ENCODE data around the gene NELFB.

Gene NELFB

GRCh38 chr9:137224830-137225694, 30.1 kb upstream of the NELFB start, which contains the start of gene CYSRT1:
Gene CYSRT1 (plus strand): TSS chr9:137225174. CDS start chr9:137225622, 448 bp downstream.
- TF ChIP-seq CTCF (IDR thresholded peaks at IDR 0.05; ENCODE audit: low read length, missing control alignments), result no peak
- peak within 1 kb of the TSS; percentile 84 for H3K4me3 ChIP-seq (replicated peaks; ENCODE audit: low read depth, low read length)
- no peak for DNase-seq (ENCODE audit: low read depth)

GRCh38 chr9:137225699-137226331, 29.3 kb upstream of the NELFB start:
- DNase-seq (ENCODE audit: low read depth), result no peak
- no peak overlapping the region for H3K4me3 ChIP-seq (replicated peaks; ENCODE audit: low read depth, low read length)
- no peak for TF ChIP-seq CTCF (IDR thresholded peaks at IDR 0.05; ENCODE audit: low read length, missing control alignments)

DNA sequence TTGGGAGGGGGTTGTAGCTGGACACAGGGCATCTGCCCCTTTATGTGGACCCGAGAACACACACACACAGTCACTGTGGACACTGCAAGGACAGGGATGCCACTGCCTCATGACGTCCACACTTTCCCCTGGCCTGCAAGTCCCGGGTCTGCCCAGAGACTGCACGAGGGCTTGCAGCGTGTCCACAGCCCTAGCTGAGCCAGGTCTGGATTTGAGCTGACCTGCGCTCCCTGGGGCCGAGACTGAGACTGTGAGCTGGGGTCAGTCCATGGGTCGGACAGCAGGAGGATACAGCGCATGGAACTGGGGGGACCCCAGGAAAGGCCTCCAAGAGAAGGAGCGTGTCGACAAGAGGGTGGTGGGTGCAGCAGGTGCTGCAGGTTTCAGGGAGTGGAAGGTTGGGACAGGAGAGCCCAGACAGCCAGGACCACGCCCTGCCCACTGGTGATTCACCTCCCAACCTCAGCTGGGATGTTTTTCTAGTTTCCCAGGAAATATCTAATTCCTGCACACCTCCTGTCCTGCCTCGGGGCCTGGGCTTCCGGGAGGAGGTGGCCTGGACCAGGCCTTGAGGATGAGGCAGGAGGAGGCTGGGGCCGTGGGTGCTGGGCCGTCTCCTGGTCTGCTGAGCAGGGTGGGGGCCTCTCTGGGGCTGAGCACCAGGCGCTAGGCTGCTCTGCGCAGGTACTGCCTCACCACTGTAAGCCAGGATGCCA, 28.6 kb upstream of the NELFB start:
- no peak overlapping the region for H3K4me3 ChIP-seq (replicated peaks; ENCODE audit: low read depth, low read length)
- no peak for DNase-seq (ENCODE audit: low read depth)

GRCh38 chr9:137227054-137227852, 27.9 kb upstream of the NELFB start, which contains the start of gene RNF224:
Gene RNF224 (plus strand): TSS chr9:137227502. CDS start chr9:137228336, 834 bp downstream.
- H3K4me3 ChIP-seq (replicated peaks; ENCODE audit: low read depth, low read length), result no peak within 1 kb of the TSS
- peak; percentile 89 for TF ChIP-seq CTCF (IDR thresholded peaks at IDR 0.05; ENCODE audit: low read length, missing control alignments)
- DNase-seq (ENCODE audit: low read depth), result peak; percentile 82

More for the DNA sequence above, 28.6 kb upstream of the NELFB start:
- no peak for TF ChIP-seq CTCF (IDR thresholded peaks at IDR 0.05; ENCODE audit: low read length, missing control alignments)

DNA sequence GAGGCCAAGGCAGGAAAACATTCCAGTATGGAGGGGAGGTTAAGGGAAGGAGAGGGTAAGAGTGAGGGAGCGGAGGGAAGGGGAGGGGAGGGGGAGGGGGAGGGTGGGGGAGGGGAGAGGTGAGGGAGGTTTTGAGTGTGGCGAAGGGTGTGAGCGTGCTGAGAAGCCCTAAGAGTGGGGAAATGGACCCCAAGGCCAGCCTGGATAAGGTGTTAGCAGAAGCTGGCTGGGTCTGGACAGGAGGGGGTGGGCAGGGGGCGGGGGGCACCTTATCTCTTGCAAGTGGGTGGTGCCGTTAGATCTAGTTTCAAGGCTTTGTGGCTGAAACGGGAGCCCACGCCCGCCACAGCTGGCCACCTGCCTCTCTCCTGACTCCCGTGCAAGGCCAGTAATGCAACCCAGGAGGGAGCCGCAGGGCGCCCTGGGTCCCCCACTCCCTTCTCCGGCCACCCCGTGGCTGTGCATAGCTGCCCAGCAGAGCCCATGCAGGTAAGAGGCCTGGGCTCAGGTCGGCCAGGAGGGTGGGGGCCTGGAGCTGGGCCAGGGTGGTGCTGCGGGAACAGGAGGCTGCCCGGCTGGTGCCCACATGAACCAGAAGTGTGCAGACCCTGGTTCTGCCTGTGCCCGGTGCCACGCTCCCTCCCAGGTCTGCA, 27.1 kb upstream of the NELFB start:
- no peak for TF ChIP-seq CTCF (IDR thresholded peaks at IDR 0.05; ENCODE audit: low read length, missing control alignments)
- DNase-seq (ENCODE audit: low read depth), result no peak
- H3K4me3 ChIP-seq (replicated peaks; ENCODE audit: low read depth, low read length), result no peak overlapping the region

DNA sequence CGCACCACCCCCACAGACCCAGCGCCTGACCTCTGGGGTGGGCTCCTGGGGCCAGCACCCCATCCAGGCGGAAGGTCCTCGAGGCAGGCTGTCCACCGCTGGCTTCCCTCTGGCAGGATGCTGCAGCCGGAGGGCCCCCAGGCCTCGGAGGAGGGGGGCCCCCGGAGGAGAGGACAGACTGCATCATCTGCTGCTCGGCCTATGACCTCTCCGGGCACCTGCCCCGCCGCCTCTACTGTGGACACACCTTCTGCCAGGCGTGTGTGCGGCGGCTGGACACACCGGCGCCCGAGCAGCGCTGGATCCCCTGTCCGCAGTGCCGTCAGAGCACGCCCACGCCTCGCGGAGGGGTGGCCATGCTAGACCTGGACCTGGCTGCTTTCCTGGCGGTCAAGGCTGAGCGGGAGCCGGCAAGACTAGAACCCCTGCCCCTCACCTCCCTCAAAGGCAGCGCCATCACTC, 26.6 kb upstream of the NELFB start:
- DNase-seq (ENCODE audit: low read depth), result no peak
- TF ChIP-seq CTCF (IDR thresholded peaks at IDR 0.05; ENCODE audit: low read length, missing control alignments), result no peak
- no peak overlapping the region for H3K4me3 ChIP-seq (replicated peaks; ENCODE audit: low read depth, low read length)

Measured in fibroblast of pulmonary artery (primary cell).